HG03469 (cell line): ENCODE results near the gene AIM2.
"Not testable (repeated sequence)": the region's sequence is repeated elsewhere in the genome, so short reads cannot be mapped to it uniquely, and the experiment has no call there.

Experiments used
- ATAC-seq: cut with Tn5 transposase; IDR thresholded peaks from one replicate; pipeline ENCODE4 v1.9.1; 2021; ENCODE audit warnings: mild to moderate bottlenecking, moderate library complexity, moderate number of reproducible peaks; ENCODE audit not compliant: unreplicated experiment

Gene AIM2

DNA sequence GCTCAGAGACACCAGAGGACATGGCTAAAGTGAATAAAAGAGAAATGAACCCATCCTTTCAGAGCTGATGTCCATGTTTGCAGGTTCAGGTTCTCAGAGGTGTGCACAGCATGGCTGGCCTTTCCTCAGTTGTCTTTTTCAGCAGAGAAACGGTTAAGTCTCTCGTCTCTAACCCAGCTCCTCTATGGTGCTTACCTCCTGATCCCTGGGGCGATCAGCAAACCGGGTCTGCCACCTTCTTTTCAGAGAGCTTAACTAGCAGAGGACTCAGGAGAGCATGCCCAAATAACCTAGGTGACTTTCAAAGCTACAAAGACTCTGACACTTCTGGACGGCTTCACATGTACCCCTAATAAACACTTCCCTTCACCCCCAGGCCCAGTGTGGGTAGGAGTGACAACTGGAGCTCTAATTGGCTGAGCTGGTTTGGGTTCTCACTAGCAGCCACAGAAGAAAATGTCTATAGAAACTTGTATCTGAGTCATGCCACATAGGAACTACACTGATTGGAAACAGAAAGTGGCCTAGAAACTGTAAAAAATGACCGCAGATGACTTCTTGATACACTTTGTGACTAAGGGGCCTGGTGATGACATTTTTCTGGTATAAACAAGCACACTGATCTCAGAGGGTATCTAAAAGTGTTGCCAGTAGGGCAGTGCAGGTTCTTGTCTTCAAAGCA lies at the start of gene AIM2:
Gene AIM2, minus strand, starts transcription at position 329 of the 682 bp plus-strand sequence. CDS start 3,267 bp downstream, outside the sequence.
- ATAC-seq, result peak; percentile 74

DNA sequence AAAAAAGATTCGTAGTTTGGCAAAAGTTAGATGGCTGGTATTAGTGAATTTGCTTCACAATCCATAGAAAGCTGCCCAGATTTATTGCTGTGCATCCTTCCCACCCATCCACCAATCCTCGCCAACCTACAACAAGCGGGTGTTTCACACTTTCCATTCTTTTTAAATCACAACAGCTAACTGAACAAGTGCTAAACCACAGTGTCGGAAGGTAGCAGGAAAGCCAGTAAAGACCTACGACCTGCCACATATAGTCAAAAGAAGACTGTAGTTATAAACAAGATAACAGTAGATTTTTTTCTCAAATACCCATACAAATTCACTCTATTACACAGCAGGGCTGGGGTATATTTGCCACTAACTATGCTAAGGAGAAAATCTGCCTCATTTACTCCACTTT lies 47.0 kb upstream of the AIM2 start:
- ATAC-seq, result no peak

GRCh38 chr1:159122005-159122621 lies 45.5 kb upstream of the AIM2 start:
- peak; percentile 74 for ATAC-seq

GRCh38 chr1:159121526-159121925 lies 45.0 kb upstream of the AIM2 start:
- ATAC-seq, result peak; percentile 57

GRCh38 chr1:159120317-159120716 lies 43.8 kb upstream of the AIM2 start:
- ATAC-seq, result no peak

DNA sequence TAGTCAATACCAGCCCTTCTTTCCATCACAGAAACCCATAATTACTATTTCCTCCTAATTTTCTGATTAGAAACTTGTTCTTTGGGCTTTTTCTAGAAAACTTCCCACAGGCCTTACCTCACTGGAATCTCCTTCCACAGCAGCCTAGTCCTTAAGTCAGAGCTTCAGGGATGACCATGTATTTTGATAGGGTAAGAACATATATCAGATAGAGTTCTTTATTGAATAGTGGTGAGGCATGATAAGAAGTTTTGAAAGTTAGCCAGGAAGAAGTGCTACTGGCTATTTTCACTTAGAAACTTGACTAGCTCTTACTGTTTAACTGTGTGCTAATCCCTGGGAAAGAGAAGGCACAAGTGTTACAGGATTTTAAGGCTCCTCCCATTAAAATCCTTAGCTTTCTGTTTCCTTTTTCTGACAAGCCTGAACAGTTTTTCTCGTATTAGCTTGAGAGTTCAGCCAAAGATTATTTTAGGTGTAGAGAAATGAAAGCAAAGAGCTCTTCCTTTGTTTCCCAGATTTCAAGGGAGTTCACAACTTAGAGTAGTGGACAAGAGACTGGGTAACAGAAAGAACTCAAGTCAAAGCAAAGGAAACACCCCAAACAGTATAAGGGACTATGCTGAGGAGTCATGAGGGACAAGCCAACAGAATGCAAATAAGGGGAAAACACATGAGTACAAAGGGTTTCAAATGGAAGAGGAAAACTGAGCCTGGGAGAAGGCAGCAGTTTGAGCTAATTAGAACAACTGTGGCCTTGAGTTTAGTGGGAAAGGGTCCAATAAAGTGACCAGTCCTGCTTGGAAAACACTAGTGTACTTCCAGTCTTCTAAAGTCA lies 37.2 kb upstream of the AIM2 start:
- no peak for ATAC-seq

GRCh38 chr1:159103021-159103420 lies 26.5 kb upstream of the AIM2 start:
- not testable (repeated sequence) for ATAC-seq

DNA sequence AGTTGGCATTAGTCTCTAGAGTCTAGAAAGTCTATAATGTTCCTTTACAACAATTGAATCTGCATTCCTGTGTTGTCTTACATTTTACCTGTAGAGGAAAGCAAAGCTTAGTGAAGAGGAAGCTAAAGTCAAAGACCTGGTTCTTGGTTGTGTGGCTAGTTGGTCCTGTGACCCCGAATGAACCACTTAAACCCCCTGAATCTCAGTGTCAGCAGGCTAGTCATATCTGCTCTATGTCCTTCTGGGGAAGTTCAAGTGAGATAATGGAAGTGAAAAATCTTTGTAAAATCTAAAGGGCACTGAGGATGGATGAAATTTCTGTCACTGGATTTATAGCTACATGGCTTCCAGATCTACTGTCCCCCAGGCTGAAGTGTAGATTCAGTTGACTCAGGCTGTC lies 24.0 kb upstream of the AIM2 start:
- ATAC-seq, result no peak

DNA sequence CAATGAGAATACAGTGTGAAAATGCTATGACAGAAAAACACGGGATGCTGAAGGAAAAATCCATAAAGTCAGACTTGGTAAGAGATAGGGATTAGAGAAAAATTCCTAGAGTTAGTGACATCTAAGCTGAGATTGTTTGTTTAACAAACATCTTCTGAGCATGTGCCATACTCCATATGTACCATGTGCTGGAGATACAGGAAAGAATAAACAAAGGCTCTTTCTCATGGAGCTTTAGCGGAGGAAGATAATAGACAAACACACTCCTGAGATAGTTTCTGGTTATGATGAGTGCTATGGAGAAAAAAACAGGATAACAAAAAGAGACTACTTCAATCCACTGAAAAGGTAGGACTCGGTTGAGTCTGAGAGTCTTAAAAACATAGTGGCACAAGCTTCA lies 22.0 kb upstream of the AIM2 start:
- ATAC-seq, result no peak

GRCh38 chr1:159092036-159092760 lies 15.6 kb upstream of the AIM2 start:
- ATAC-seq, result no peak

GRCh38 chr1:159091607-159092031 lies 15.1 kb upstream of the AIM2 start:
- no peak for ATAC-seq

GRCh38 chr1:159091180-159091560 lies 14.6 kb upstream of the AIM2 start:
- no peak for ATAC-seq

- no peak for ATAC-seq
Measured at GRCh38 chr1:159090286-159091179, 14.0 kb upstream of the AIM2 start.

GRCh38 chr1:159089184-159089791 lies 12.7 kb upstream of the AIM2 start:
- ATAC-seq, result no peak

- no peak for ATAC-seq
Measured at GRCh38 chr1:159088546-159089183, 12.1 kb upstream of the AIM2 start.

DNA sequence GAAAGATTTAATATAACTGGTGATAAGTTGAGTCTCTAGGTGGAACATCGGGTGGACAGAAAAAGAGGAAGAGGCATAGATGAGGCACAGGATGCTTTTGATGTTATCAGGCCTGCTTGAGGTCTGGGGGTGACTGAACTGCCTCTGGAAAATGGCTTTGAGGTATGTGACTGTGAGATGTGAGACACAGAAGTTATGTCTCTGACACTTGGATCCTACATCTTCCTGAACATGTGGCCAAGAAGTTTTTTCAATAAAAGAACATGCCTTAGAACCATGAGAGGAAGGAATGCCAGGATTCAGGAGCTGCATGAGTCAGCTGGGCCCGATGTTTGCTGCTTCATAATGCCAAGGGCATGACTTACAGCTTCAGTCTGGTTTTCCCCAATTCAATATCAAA lies 11.5 kb upstream of the AIM2 start:
- ATAC-seq, result no peak

DNA sequence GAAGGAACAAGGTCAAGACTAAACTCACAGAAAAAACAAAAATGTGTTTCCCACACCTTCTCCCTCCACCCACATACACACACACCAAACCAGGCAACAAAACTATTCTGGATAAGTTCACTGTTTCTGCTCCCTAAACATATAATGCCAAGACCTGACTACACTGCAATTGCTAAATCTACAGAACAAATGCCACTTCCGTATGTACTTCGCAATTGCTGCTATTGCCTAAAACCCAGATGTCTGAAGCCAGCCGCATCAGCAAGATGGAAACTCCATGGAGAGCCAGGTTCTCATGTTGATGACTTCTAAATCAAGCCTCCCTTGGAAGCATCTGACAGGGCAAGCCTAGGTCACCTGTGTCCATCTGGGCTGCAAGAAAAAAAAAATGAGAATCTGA lies 8.3 kb upstream of the AIM2 start:
- no peak for ATAC-seq

GRCh38 chr1:159084152-159084551 lies 7.6 kb upstream of the AIM2 start:
- no peak for ATAC-seq

DNA sequence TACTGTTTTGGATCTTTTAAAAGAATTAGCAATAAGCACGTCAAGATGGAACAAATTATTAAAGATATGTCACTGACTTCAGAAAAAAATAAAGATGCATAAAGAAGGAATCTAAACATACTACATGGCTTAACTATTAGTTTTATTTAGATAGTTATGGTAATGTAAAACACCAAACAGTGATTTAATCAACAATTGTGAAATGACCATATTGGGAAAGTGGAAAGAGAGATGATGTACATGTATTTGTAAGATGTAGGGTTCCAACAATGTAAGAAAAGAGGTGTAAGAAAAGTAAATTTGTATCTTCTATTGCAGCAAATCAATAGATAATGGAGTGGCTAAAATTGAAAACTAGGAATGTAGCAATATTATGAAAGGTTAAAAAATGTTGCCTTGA lies 6.4 kb upstream of the AIM2 start:
- no peak for ATAC-seq
